ENCODE measurements around the gene IFNAR1. TPM values are rescaled to one million over a fixed set of nuclear protein-coding genes. Genes with fewer than 3 reads are reported as not detected.
"Not testable (repeated sequence)": the region's sequence is repeated elsewhere in the genome, so short reads cannot be mapped to it uniquely, and the experiment has no call there.

IFNAR1 gene
- total RNA-seq, 1 experiment from 2014 or later = 30.0 TPM

GRCh38 chr21:33314111-33314510 lies 10.7 kb upstream of the IFNAR1 start:
- H3K27me3 Mint-ChIP-seq (ENCODE audit: insufficient read depth, unreplicated experiment) = peaks cover 13% of the 10 kb centered on the region
- no peak overlapping the region for H3K4me3 Mint-ChIP-seq (ENCODE audit: unreplicated experiment)
- CTCF ChIA-PET = no interaction called here
- no peaks in the 10 kb centered on the region for H3K36me3 Mint-ChIP-seq (ENCODE audit: insufficient read depth, unreplicated experiment)
- H3K9me3 Mint-ChIP-seq (ENCODE audit: unreplicated experiment) = no peaks in the 10 kb centered on the region
- BruUV-seq (replicated peaks) = no TSS peak
- intact Hi-C loops (cut with micrococcal nuclease) = no loop called here
- POLR2A ChIA-PET = interaction anchor here (0.8 kb wide), 1 partner anchor 11 kb away, joined by 5 read pairs; the partner anchor contains the start of gene IFNAR1
- DNase-seq (ENCODE audit: unreplicated experiment) = no peak
- TF ChIP-seq, protein P1, sequence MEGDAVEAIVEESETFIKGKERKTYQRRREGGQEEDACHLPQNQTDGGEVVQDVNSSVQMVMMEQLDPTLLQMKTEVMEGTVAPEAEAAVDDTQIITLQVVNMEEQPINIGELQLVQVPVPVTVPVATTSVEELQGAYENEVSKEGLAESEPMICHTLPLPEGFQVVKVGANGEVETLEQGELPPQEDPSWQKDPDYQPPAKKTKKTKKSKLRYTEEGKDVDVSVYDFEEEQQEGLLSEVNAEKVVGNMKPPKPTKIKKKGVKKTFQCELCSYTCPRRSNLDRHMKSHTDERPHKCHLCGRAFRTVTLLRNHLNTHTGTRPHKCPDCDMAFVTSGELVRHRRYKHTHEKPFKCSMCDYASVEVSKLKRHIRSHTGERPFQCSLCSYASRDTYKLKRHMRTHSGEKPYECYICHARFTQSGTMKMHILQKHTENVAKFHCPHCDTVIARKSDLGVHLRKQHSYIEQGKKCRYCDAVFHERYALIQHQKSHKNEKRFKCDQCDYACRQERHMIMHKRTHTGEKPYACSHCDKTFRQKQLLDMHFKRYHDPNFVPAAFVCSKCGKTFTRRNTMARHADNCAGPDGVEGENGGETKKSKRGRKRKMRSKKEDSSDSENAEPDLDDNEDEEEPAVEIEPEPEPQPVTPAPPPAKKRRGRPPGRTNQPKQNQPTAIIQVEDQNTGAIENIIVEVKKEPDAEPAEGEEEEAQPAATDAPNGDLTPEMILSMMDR (IDR thresholded peaks at IDR 0.05; ENCODE audit: unreplicated experiment) = no peak
- H3K4me1 Mint-ChIP-seq (ENCODE audit: insufficient read depth, unreplicated experiment) = no peaks in the 10 kb centered on the region
- no peak overlapping the region for H3K27ac Mint-ChIP-seq (ENCODE audit: low read depth, unreplicated experiment)

DNA sequence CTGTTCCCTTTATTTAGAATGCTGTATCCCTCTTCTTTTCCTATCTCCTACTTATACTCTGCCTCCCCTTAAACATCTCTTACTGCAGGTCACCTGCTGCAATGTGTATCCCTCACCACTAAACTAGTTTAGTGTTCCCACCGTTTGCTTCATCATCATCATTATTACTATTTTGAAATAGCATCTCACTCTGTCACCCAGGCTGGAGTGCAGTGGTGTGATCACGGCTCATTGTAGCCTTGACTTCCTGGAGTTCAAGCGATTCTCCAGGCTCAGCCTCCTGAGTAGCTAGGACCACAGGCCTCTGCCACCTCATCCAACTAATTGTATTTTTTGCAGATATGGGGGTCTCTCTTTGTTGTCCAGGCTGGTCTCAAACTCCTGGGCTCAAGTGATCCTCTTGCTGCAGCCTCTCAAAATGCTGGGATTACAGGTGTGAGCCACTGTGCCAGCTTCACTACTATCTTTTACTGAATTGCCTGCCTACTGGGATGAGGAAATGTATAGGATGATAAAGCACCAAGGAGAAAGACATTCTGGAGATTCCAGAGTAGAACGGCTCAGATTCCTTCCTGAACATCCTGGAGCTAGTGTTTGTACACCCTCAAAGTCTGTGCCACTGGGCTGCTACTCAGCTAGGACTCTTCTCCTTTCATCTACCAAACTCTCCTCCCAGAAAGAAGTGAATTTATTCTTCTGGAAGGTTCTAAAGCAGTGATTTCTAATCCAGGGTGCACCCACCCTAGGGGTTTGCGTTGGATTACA lies 8.6 kb upstream of the IFNAR1 start:
- DNase-seq (ENCODE audit: unreplicated experiment) = no peak
- BruUV-seq (replicated peaks) = no TSS peak
- ChIA-PET POLR2A (interaction anchor here (0.8 to 1.1 kb wide), 2 partner anchors 85 to 1449 kb away, joined by 3 read pairs; no protein-coding TSS in a partner anchor), CTCF (interaction anchor here (0.9 to 1.9 kb wide), 2 partner anchors 45 to 89 kb away, joined by 4 to 6 read pairs; no protein-coding TSS in a partner anchor)
- Mint-ChIP-seq H3K27ac (ENCODE audit: low read depth, unreplicated experiment) (no peak overlapping the region), H3K36me3 (ENCODE audit: insufficient read depth, unreplicated experiment) (no peaks in the 10 kb centered on the region), H3K4me3 (ENCODE audit: unreplicated experiment) (no peak overlapping the region), H3K4me1 (ENCODE audit: insufficient read depth, unreplicated experiment) (no peaks in the 10 kb centered on the region), H3K9me3 (ENCODE audit: unreplicated experiment) (no peaks in the 10 kb centered on the region), H3K27me3 (ENCODE audit: insufficient read depth, unreplicated experiment) (peaks cover 13% of the 10 kb centered on the region)
- TF ChIP-seq, protein P1 (IDR thresholded peaks at IDR 0.05; ENCODE audit: unreplicated experiment) = no peak
- intact Hi-C loops (cut with micrococcal nuclease) = no loop called here

GRCh38 chr21:33317145-33317544 lies 7.6 kb upstream of the IFNAR1 start:
- Mint-ChIP-seq H3K4me3 (ENCODE audit: unreplicated experiment) (no peak overlapping the region), H3K4me1 (ENCODE audit: insufficient read depth, unreplicated experiment) (no peaks in the 10 kb centered on the region), H3K36me3 (ENCODE audit: insufficient read depth, unreplicated experiment) (no peaks in the 10 kb centered on the region), H3K27me3 (ENCODE audit: insufficient read depth, unreplicated experiment) (peaks cover 13% of the 10 kb centered on the region), H3K9me3 (ENCODE audit: unreplicated experiment) (no peaks in the 10 kb centered on the region), H3K27ac (ENCODE audit: low read depth, unreplicated experiment) (no peak overlapping the region)
- BruUV-seq (replicated peaks) = no TSS peak
- no peak for DNase-seq (ENCODE audit: unreplicated experiment)
- TF ChIP-seq, protein P1 (IDR thresholded peaks at IDR 0.05; ENCODE audit: unreplicated experiment) = no peak
- intact Hi-C loops (cut with micrococcal nuclease) = no loop called here
- ChIA-PET POLR2A (interaction anchor here (0.8 to 1.1 kb wide), 2 partner anchors 86 to 1448 kb away, joined by 3 read pairs; no protein-coding TSS in a partner anchor), CTCF (interaction anchor here (1.9 kb wide), 1 partner anchor 44 kb away, joined by 4 read pairs; no protein-coding TSS in a partner anchor)

DNA sequence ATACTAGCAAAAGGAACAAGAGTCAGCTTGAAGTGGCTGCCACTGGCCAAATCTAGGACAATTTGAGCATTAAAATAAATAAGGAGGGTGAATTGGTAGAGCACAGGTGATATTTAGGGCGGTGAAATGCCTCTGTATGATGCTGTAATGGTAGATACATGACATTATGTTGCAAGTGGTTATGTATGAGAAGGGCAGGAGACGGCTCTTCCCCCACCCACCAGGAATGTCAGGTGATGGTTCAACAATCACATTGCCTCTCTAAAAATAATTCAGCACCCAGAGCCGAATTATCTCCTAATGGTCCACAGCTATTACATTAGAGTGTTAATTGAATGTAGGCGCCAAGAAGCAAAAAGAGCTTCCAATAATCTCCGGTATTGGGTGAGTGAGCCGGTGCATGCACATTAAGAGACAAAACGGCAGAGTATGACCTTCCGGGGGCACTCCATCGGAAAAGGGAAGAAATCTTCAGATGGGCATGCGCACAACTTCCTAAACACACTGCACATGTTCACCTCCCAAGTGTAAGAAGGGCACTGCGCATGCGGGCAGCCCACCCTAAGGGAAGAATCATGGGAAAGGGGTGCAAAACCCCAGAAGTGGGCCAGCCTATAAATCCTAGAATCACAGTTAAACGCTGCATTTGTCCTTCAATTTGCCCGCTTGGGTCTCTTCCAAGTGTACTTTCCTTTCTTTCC lies 6.8 kb upstream of the IFNAR1 start:
- BruUV-seq (replicated peaks) = no TSS peak
- TF ChIP-seq, protein P1 (IDR thresholded peaks at IDR 0.05; ENCODE audit: unreplicated experiment) = no peak
- Mint-ChIP-seq H3K27ac (ENCODE audit: low read depth, unreplicated experiment) (no peak overlapping the region), H3K4me1 (ENCODE audit: insufficient read depth, unreplicated experiment) (no peaks in the 10 kb centered on the region), H3K36me3 (ENCODE audit: insufficient read depth, unreplicated experiment) (no peaks in the 10 kb centered on the region), H3K27me3 (ENCODE audit: insufficient read depth, unreplicated experiment) (peaks cover 13% of the 10 kb centered on the region), H3K9me3 (ENCODE audit: unreplicated experiment) (no peaks in the 10 kb centered on the region), H3K4me3 (ENCODE audit: unreplicated experiment) (no peak overlapping the region)
- ChIA-PET CTCF (no interaction called here), POLR2A (no interaction called here)
- DNase-seq (ENCODE audit: unreplicated experiment) = no peak
- intact Hi-C loops (cut with micrococcal nuclease) = no loop called here

DNA sequence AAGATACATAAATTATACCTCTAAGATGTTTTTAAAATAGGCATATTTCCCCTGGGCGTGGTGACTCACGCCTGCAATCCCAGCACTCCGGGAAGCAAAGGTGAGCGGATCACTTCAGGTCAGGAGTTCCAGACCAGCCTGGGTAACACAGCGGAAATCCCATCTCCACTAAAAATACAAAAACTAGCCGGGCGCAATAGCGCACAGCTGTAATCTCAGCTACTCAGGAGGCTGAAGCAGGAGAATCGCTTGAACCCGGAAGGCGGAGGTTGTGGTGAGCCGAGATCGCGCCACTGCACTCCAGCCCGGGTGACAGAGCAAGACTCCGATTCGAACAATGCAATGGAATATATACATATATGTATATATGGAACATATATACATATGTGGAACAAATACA lies 3.8 kb upstream of the IFNAR1 start:
- not testable (repeated sequence) for H3K9me3 Mint-ChIP-seq (ENCODE audit: unreplicated experiment); DNase-seq (ENCODE audit: unreplicated experiment); BruUV-seq (replicated peaks)

DNA sequence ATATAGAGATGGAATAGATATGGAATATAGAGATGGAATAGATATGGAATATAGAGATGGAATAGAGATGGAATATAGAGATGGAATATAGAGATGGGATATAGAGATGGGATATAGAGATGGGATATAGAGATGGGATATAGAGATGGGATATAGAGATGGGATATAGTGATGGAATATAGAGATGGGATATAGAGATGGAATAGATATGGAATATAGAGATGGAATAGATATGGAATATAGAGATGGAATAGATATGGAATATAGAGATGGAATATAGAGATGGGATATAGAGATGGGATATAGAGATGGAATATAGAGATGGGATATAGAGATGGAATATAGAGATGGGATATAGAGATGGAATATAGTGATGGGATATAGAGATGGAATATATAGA lies 1.2 kb upstream of the IFNAR1 start:
- H3K9me3 Mint-ChIP-seq (ENCODE audit: unreplicated experiment); H3K27me3 Mint-ChIP-seq (ENCODE audit: insufficient read depth, unreplicated experiment); DNase-seq (ENCODE audit: unreplicated experiment); CTCF ChIA-PET; POLR2A ChIA-PET; H3K4me3 Mint-ChIP-seq (ENCODE audit: unreplicated experiment); H3K27ac Mint-ChIP-seq (ENCODE audit: low read depth, unreplicated experiment); H3K4me1 Mint-ChIP-seq (ENCODE audit: insufficient read depth, unreplicated experiment); BruUV-seq (replicated peaks); H3K36me3 Mint-ChIP-seq (ENCODE audit: insufficient read depth, unreplicated experiment): not testable (repeated sequence)
- intact Hi-C loops (cut with micrococcal nuclease) = loop anchor here (2.0 to 10.0 kb wide), 3 partner anchors 37 to 99 kb away; partner anchors contain the start of gene IFNAR2

More for the DNA sequence above, 3.8 kb upstream of the IFNAR1 start:
- H3K4me3 Mint-ChIP-seq (ENCODE audit: unreplicated experiment); H3K27me3 Mint-ChIP-seq (ENCODE audit: insufficient read depth, unreplicated experiment); H3K4me1 Mint-ChIP-seq (ENCODE audit: insufficient read depth, unreplicated experiment); CTCF ChIA-PET; H3K36me3 Mint-ChIP-seq (ENCODE audit: insufficient read depth, unreplicated experiment); H3K27ac Mint-ChIP-seq (ENCODE audit: low read depth, unreplicated experiment): not testable (repeated sequence)
- intact Hi-C loops (cut with micrococcal nuclease) = loop anchor here (10.0 kb wide), 1 partner anchor 96 kb away; the partner anchor contains the start of gene IFNAR2
- POLR2A ChIA-PET = interaction anchor here (2.0 kb wide), 1 partner anchor 22 kb away, joined by 5 read pairs; no protein-coding TSS in a partner anchor
